NCI-H1417 (cell line): ENCODE data around the gene USH2A.

Experiments
- DNase-seq, 3 experiments: peaks; one replicate each; lab custom pipeline; 2025; lab: John Stamatoyannopoulos, UW

Gene USH2A

GRCh38 chr1:215875712-215876111, 547.5 kb downstream of the USH2A start:
- no peak for DNase-seq

DNA sequence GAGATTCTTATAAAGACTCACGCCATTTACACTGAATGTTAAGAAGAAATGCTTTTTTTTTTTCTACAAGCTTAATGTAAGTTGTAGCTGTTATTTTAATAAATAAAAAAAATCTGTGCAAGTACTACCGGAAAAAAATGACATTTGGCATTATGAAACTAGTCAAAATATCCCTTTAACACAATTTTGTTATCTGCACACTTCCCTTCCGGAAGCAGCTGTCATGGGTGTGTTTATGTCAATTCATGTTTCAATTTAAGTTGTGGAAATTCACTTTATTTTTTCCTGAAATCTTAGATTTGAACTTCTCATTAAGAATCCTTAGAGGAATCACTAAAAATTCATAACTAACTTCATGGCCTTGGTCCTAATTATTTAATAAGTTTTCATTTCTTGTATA, 548.0 kb downstream of the USH2A start:
- DNase-seq, result no peak

DNA sequence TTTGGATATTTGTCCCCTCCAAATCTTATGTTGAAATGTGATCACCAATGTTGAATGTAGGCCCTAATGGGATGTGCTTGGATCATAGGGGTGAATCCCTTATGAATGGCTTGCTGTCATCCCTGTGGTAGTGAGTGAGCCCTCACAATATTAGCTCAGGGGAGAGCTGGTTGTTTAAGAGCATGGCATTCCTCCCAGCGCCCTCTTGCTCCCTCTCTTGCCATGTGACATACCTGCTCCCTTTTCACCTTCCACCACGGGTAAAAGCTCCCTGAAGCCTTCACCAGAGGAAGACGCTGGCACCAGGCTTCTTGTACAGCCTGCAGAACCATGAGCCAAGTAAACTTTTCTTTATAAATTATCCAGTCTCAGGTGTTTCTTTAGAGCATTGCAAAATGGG, 550.6 kb downstream of the USH2A start:
- DNase-seq, result no peak

- no peak for DNase-seq
These were observed 554.7 kb downstream of the USH2A start for GRCh38 chr1:215868500-215868899.

GRCh38 chr1:215865060-215865459, 558.2 kb downstream of the USH2A start:
- no peak for DNase-seq

GRCh38 chr1:215863796-215864195, 559.5 kb downstream of the USH2A start:
- no peak for DNase-seq

GRCh38 chr1:215860833-215861232, 562.4 kb downstream of the USH2A start:
- DNase-seq, result no peak

- DNase-seq, result no peak
These were observed 565.9 kb downstream of the USH2A start for GRCh38 chr1:215857317-215857716.

GRCh38 chr1:215845234-215845891, 577.9 kb downstream of the USH2A start:
- no peak for DNase-seq

DNA sequence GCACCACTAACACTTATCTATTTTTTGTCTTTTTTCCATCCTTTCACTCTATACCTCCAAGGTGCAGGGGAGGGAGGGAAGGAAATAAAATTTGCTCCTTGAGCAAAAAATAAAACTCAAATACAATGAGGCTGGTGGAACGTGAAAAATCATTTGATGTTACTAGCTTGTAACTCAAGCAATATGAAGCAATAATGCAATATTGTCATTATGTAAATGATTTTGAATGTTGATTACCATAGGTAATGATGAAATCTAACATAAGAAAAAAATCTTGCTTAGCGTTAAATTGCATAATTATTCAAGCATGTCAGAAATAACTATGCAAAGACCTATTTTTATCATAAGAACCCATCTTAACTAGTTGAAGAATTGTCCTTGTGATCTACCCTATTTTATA, 578.5 kb downstream of the USH2A start:
- DNase-seq, result no peak

GRCh38 chr1:215844266-215844665, 579.0 kb downstream of the USH2A start:
- no peak for DNase-seq

DNA sequence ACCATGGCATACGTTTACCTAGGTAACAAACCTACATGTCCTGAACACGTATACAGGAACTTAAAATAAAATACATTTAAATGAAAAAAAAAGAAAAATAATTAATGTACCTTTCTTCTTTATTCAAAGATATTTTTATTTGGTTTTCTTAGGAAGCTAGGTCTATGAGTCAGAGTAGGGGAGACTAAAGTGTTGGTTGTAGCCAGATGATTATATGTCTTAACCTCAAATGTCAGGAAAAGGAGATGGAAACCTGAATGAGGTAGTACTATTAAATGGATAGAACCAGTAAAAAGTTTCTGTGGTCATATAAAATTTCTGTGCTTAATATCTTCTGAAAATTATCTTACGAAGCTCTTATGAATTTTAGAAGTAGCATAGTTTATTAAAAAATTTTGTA, 580.3 kb downstream of the USH2A start:
- no peak for DNase-seq

DNA sequence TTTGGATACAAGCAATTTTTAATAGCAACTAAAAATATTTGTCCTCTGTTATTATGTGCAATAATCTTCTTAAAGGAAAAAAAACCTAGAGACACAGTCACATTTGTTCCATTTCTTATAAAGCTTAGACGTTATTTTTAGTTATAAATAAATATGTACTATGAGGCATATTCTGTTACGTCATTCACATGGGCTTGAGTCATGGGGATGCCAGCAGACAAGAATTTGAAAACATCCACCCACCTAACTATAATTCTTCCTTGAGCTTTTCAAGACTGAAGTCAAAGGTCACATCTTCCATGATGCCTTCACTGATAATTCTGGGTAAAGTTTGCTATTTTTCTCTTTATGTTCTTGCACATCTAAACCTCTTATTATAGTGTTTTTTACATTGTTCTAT, 587.3 kb downstream of the USH2A start:
- no peak for DNase-seq

GRCh38 chr1:215833941-215834729, 589.1 kb downstream of the USH2A start:
- no peak for DNase-seq

DNA sequence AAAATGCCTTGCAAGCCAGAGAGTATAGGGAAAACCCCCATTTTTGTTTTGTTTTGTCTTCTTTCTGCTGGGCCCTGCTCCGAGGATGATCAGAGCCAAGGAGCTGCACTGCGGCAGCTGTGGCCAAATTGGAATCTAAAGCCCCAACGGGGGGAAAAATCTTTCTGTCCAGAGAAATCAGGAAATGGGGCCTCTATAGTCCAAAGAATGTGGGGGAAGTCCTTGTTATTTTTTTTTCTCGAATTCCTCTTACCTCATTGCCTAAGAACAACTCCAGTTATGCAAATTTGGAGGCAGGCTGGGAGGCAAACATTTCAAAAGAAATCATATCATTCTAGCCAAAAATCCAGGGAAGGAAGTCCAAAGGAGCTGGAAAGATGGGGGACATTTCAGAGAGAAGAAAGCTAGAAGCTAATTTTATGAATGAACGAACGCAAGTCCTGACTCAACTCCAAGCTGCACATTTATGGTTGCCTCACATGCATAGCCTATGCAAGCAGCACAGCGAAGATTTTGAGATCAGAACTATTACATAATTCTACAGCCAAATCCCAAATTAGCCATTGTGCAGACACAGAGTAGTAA, 592.9 kb downstream of the USH2A start:
- DNase-seq, result no peak

DNA sequence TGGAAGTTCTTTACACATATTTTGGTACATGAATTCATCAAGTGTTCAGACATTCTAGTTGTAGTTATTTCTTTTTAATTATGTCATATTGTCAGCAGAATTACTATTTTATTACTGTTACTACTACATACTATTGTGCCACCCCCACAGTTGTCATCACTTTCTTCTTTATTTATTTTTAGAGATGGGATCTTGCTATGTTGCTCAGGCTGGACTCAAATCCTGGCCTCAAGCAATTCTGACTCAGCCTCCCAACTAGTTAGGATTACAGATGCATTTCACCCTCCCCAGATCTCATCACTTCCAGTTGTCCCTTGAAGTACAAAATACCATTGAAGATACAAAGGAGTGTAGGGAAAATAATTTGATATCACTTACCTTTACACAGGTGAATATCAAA, 598.2 kb downstream of the USH2A start:
- no peak for DNase-seq

DNA sequence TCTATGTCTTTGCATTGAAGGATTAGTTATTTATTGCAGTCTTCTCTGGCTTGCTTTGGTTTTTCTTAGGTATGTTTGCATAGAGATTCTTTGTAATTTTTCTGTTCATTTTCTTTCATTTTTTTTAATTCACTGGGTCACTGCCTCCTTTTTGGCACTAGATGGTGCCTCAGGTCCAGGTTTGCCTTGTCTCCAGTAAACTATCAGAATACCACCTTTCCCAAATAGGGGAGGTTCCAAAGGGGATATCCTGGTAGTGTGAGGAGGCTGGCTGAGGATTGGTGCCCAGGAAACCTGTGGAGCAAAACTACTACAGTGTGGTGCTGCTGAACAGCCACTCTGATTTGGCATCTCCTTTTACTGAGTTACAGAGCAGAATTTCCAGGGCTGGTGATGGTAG, 599.0 kb downstream of the USH2A start:
- DNase-seq, result no peak

DNA sequence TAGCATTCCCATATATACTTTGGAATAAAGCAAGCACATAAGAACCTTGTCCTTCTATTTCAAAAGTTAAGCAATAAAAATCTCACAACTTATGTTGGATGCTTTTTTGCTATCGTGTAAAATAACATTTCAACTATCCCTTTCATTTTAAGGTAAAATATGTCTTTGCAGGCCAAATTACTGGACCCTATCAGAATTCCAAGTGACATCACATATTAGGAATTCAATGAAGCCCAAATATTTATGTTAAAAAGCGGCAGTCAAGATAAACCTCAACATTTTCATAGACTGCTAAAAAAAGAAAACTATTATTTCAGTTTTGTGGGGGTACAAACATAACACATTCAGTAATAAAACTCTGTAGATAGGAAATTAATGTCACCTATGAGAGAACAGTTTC, 604.1 kb downstream of the USH2A start:
- DNase-seq, result no peak

GRCh38 chr1:215807911-215808436, 615.3 kb downstream of the USH2A start:
- no peak for DNase-seq

DNA sequence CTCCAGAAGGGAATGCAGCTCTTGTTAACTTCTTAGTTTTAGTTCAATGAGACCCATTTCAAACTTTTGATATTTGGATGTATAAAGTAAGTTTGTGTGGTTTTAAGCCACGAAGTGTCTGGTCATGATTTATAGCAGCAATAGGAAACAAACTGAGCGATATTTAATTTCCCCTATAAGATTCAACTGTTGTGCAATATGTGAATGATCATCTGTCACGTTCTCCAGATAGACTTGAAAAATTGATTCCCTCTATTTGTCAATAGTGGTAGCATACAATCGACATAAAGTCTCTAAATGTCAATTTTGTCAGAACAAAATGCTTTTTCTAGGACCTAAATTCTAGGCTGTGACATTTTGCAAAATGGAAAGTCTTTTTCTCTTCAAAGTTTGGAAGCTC, 616.0 kb downstream of the USH2A start:
- DNase-seq, result no peak

GRCh38 chr1:215797859-215798258, 625.4 kb downstream of the USH2A start:
- DNase-seq, result peak in 1 of 3 experiments; percentile 27

DNA sequence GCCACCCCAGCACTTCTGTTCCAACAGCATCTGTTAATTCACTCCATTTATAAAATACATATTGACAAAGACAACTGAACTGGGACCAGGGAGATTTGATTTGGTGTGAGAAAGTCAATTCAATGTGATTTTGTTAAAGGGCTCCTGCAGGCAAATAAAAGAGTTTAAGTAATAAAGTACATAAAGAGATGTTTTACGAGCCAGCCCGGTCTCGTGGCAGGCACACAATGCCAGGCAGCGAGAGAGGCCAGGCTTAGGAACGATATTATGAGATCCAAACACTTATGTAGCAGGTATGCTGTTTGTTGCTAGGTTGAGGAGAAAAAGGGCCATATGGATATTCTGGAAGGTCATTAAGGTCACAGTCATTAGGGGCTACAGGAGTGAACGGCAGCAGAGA, 629.1 kb downstream of the USH2A start:
- DNase-seq, result peak; percentile 31 to 72 (median 39)

GRCh38 chr1:215793180-215793579, 630.1 kb downstream of the USH2A start:
- DNase-seq, result peak in 1 of 3 experiments; percentile 41
